Activated T-helper 9 cell treated with anti-CD3 and anti-CD28 coated beads, Interleukin-2, amount 50 U/mL, for 16 hours (primary cell): ENCODE results near the gene TPST1.

Source experiments
- DNase-seq: peaks from one replicate; pipeline ENCODE4 v3.0.0-alpha.2; 2020; ENCODE audit warnings: low read depth

Gene TPST1

GRCh38 chr7:66238773-66239466 is 33.8 kb downstream of the TPST1 start:
- no peak for DNase-seq

- no peak for DNase-seq
Measured at GRCh38 chr7:66239467-66239856, 34.3 kb downstream of the TPST1 start.

GRCh38 chr7:66245008-66245407 is 39.9 kb downstream of the TPST1 start:
- no peak for DNase-seq

GRCh38 chr7:66246554-66247171 is 41.5 kb downstream of the TPST1 start:
- no peak for DNase-seq

GRCh38 chr7:66247380-66248078 is 42.4 kb downstream of the TPST1 start:
- DNase-seq = no peak

GRCh38 chr7:66250711-66251110 is 45.6 kb downstream of the TPST1 start:
- DNase-seq = no peak

- no peak for DNase-seq
Measured at GRCh38 chr7:66255534-66256100, 50.5 kb downstream of the TPST1 start.

GRCh38 chr7:66256281-66256680 is 51.1 kb downstream of the TPST1 start:
- no peak for DNase-seq

- no peak for DNase-seq
Measured at GRCh38 chr7:66257481-66257880, 52.3 kb downstream of the TPST1 start.

- no peak for DNase-seq
Measured at GRCh38 chr7:66258409-66258808, 53.3 kb downstream of the TPST1 start.

- DNase-seq = no peak
Measured at GRCh38 chr7:66261941-66262340, 56.8 kb downstream of the TPST1 start.

GRCh38 chr7:66263936-66264335 is 58.8 kb downstream of the TPST1 start:
- DNase-seq = no peak

- no peak for DNase-seq
Measured at GRCh38 chr7:66265566-66265965, 60.4 kb downstream of the TPST1 start.

GRCh38 chr7:66267249-66267648 is 62.1 kb downstream of the TPST1 start:
- no peak for DNase-seq

- no peak for DNase-seq
Measured at GRCh38 chr7:66269978-66270377, 64.8 kb downstream of the TPST1 start.

- DNase-seq = no peak
Measured at GRCh38 chr7:66272321-66272720, 67.2 kb downstream of the TPST1 start.

GRCh38 chr7:66276363-66276762 is 71.2 kb downstream of the TPST1 start:
- DNase-seq = no peak

GRCh38 chr7:66277492-66277891 is 72.4 kb downstream of the TPST1 start:
- no peak for DNase-seq

- DNase-seq = no peak
Measured at GRCh38 chr7:66279912-66280311, 74.8 kb downstream of the TPST1 start.

- no peak for DNase-seq
Measured at GRCh38 chr7:66281678-66282590, 76.8 kb downstream of the TPST1 start.

- DNase-seq = no peak
Measured at GRCh38 chr7:66282591-66282935, 77.4 kb downstream of the TPST1 start.
